Astrocyte (in vitro differentiated cells and primary cell): ENCODE measurements around the gene STRA6. TPM values are rescaled to one million over a fixed set of nuclear protein-coding genes. Genes with fewer than 3 reads are reported as not detected.

Experiments
- DNase-seq: peaks from one replicate; pipeline ENCODE4 v3.0.0-alpha.2; 2010; ENCODE audit warnings: low read depth
- FAIRE-seq: peaks from 2 replicates; lab custom pipeline; 2011; peaks lifted over from hg19 to GRCh38; lab: Jason Lieb, UNC
- H2AFZ ChIP-seq: 2 replicates; pipeline ENCODE4 v1.6.0; 2012; ENCODE audit warnings: low read depth, low read length, inconsistent platforms
- H3K27ac ChIP-seq: 2 replicates; pipeline ENCODE4 v1.5.1; 2011; ENCODE audit warnings: low read depth, low read length, inconsistent platforms
- H3K27me3 ChIP-seq: 2 replicates; pipeline ENCODE4 v1.6.0; 2011; ENCODE audit warnings: low read length, inconsistent platforms; ENCODE audit not compliant: insufficient read depth
- H3K36me3 ChIP-seq: 2 replicates; pipeline ENCODE4 v1.5.1; 2011; ENCODE audit warnings: low read length, inconsistent platforms; ENCODE audit not compliant: insufficient read depth
- H3K4me1 ChIP-seq: 2 replicates; pipeline ENCODE4 v1.5.1; 2011; ENCODE audit warnings: low read length, inconsistent platforms; ENCODE audit not compliant: insufficient read depth
- H3K4me2 ChIP-seq: 2 replicates; pipeline ENCODE4 v1.6.0; 2012; ENCODE audit warnings: low read length, inconsistent platforms
- H3K4me3 ChIP-seq: 2 replicates; pipeline ENCODE4 v1.5.1; 2011; ENCODE audit warnings: low read depth, mild to moderate bottlenecking, low read length, inconsistent platforms; ENCODE audit not compliant: insufficient read depth
- H3K79me2 ChIP-seq: 2 replicates; pipeline ENCODE4 v1.6.0; 2012; ENCODE audit warnings: mild to moderate bottlenecking, low read length, inconsistent platforms; ENCODE audit not compliant: insufficient read depth
- H3K9ac ChIP-seq: 2 replicates; pipeline ENCODE4 v1.6.0; 2012; ENCODE audit warnings: mild to moderate bottlenecking, low read length, inconsistent platforms
- H3K9me3 ChIP-seq: 2 replicates; pipeline ENCODE4 v1.5.1; 2012; ENCODE audit warnings: low read depth, mild to moderate bottlenecking, low read length, inconsistent platforms; ENCODE audit not compliant: insufficient read depth
- H4K20me1 ChIP-seq: 2 replicates; pipeline ENCODE4 v1.6.0; 2012; ENCODE audit warnings: low read length, inconsistent platforms; ENCODE audit not compliant: insufficient read depth
- H3K27ac Mint-ChIP-seq: one replicate; pipeline ENCODE4 v1.8.0; 2021; ENCODE audit warnings: mild to moderate bottlenecking, mixed read lengths; ENCODE audit not compliant: unreplicated experiment
- H3K27me3 Mint-ChIP-seq: one replicate; pipeline ENCODE4 v1.8.0; 2021; ENCODE audit warnings: low read depth, mixed read lengths; ENCODE audit not compliant: unreplicated experiment
- H3K36me3 Mint-ChIP-seq: one replicate; pipeline ENCODE4 v1.8.0; 2021; ENCODE audit warnings: low read depth, mixed read lengths; ENCODE audit not compliant: unreplicated experiment
- H3K4me1 Mint-ChIP-seq: one replicate; pipeline ENCODE4 v1.8.0; 2021; ENCODE audit warnings: low read depth, mixed read lengths; ENCODE audit not compliant: unreplicated experiment
- H3K4me3 Mint-ChIP-seq: one replicate; pipeline ENCODE4 v1.8.0; 2021; ENCODE audit warnings: mild to moderate bottlenecking, moderate library complexity, mixed read lengths; ENCODE audit not compliant: unreplicated experiment
- H3K9me3 Mint-ChIP-seq: one replicate; pipeline ENCODE4 v1.8.0; 2021; ENCODE audit warnings: mild to moderate bottlenecking, mixed read lengths; ENCODE audit not compliant: unreplicated experiment
- CTCF ChIP-seq: IDR thresholded peaks from 2 replicates; pipeline ENCODE4 v1.5.1; 2011; ENCODE audit warnings: low read depth, mild to moderate bottlenecking, inconsistent platforms, low read length, moderate library complexity; ENCODE audit not compliant: insufficient read depth
- EZH2 ChIP-seq: IDR thresholded peaks from 2 replicates; pipeline ENCODE4 v1.6.1; 2012; ENCODE audit warnings: mild to moderate bottlenecking, low read length, inconsistent platforms; ENCODE audit not compliant: insufficient read depth
- total RNA-seq: library from RNA; stranded (reverse); gene quantifications from 2 replicates; pipeline ENCODE4 v1.2.1, GENCODE V29; 2021

Gene STRA6
- total RNA-seq, 1 donor from 2014 or later, result 7.2 TPM

DNA sequence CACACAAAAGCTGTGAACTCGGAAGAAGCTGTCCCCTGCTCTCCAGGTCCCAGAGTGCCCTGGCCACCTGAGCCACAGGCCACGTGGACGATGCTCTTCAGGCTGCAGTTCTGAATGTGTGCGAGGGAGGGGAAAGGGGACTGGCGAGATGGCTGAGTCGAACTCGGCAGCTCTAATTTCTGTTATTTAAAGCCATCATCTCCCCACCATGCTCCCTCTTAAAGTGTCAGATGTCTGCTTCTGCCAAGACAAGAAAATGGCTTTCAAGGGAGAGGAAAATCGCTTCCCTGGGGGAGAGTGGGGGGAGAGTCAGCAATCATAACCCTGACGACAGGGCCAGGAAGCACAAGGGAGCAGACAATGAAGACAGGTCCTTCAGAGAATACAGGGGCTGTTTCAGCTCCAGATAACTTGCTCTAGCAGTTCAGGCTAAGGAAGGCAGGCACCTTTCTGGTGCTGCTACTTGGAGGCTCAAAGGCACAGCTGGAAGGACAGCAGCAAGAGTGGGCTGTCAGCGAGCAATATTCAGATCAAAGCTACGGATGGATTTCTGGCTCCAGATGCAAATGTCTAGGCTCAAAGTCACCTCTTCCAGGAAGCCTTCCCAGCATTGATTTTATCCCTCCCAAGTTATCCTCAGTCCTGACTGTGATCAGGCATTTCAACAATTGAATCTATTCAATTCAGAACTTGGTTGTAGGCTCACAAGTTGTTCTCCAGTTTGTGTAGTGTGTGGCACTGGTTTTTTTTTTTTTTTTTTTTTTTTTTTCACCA is 18.1 kb upstream of the STRA6 start:
- no peaks in the 10 kb centered on the region for H3K9me3 Mint-ChIP-seq
- H3K36me3 Mint-ChIP-seq, result no peaks in the 10 kb centered on the region

GRCh38 chr15:74217907-74218885 is 15.6 kb upstream of the STRA6 start:
- FAIRE-seq, result no peak

More for the DNA sequence above, 18.1 kb upstream of the STRA6 start:
- no peak overlapping the region for H3K27ac Mint-ChIP-seq
- no peaks in the 10 kb centered on the region for H3K36me3 ChIP-seq
- H3K9ac ChIP-seq, result no peak overlapping the region
- FAIRE-seq (no peak), DNase-seq (no peak)
- no peaks in the 10 kb centered on the region for H4K20me1 ChIP-seq
- H3K27me3 ChIP-seq, result peaks cover 11% of the 10 kb centered on the region
- no peak overlapping the region for H3K27ac ChIP-seq
- no peak overlapping the region for H3K4me3 ChIP-seq
- H3K9me3 ChIP-seq, result no peaks in the 10 kb centered on the region
- no peaks in the 10 kb centered on the region for H3K79me2 ChIP-seq
- no peak overlapping the region for H2AFZ ChIP-seq
- H3K4me3 Mint-ChIP-seq, result no peak overlapping the region
- H3K4me1 ChIP-seq, result peaks cover 22% of the 10 kb centered on the region
- TF ChIP-seq CTCF (no peak), EZH2 (no peak)
- peaks cover 32% of the 10 kb centered on the region for H3K4me1 Mint-ChIP-seq
- no peak overlapping the region for H3K4me2 ChIP-seq
- peaks cover 49% of the 10 kb centered on the region for H3K27me3 Mint-ChIP-seq

GRCh38 chr15:74216949-74217348 is 14.4 kb upstream of the STRA6 start:
- H3K27ac ChIP-seq, result no peak overlapping the region
- H3K4me2 ChIP-seq, result no peak overlapping the region
- H2AFZ ChIP-seq, result no peak overlapping the region
- no peaks in the 10 kb centered on the region for H4K20me1 ChIP-seq
- H3K79me2 ChIP-seq, result no peaks in the 10 kb centered on the region
- H3K36me3 ChIP-seq, result no peaks in the 10 kb centered on the region
- Mint-ChIP-seq H3K4me1 (peaks cover 36% of the 10 kb centered on the region), H3K36me3 (no peaks in the 10 kb centered on the region), H3K27ac (no peak overlapping the region), H3K4me3 (no peak overlapping the region), H3K27me3 (peaks cover 47% of the 10 kb centered on the region), H3K9me3 (no peaks in the 10 kb centered on the region)
- no peak for TF ChIP-seq EZH2
- TF ChIP-seq CTCF, result no peak
- H3K9me3 ChIP-seq, result no peaks in the 10 kb centered on the region
- H3K9ac ChIP-seq, result no peak overlapping the region
- DNase-seq (no peak), FAIRE-seq (no peak)
- H3K4me1 ChIP-seq, result peaks cover 19% of the 10 kb centered on the region
- peaks cover 8% of the 10 kb centered on the region for H3K27me3 ChIP-seq
- H3K4me3 ChIP-seq, result no peak overlapping the region

More at GRCh38 chr15:74217907-74218885, 15.6 kb upstream of the STRA6 start:
- Histone ChIP-seq H3K27ac (no peak overlapping the region), H2AFZ (no peak overlapping the region), H3K9ac (no peak overlapping the region), H4K20me1 (no peaks in the 10 kb centered on the region), H3K36me3 (no peaks in the 10 kb centered on the region), H3K4me1 (peaks cover 19% of the 10 kb centered on the region), H3K79me2 (no peaks in the 10 kb centered on the region), H3K27me3 (peaks cover 11% of the 10 kb centered on the region), H3K4me3 (no peak overlapping the region), H3K4me2 (no peak overlapping the region), H3K9me3 (no peaks in the 10 kb centered on the region)
- Mint-ChIP-seq H3K36me3 (no peaks in the 10 kb centered on the region), H3K4me3 (no peak overlapping the region), H3K27ac (no peak overlapping the region), H3K9me3 (no peaks in the 10 kb centered on the region), H3K4me1 (peaks cover 29% of the 10 kb centered on the region), H3K27me3 (peaks cover 47% of the 10 kb centered on the region)
- TF ChIP-seq EZH2, result no peak
- DNase-seq, result no peak
